IPS DF 19.7 (cell line): Measurements from ENCODE around the gene LSM14A.
"Not testable (repeated sequence)": the region's sequence is repeated elsewhere in the genome, so short reads cannot be mapped to it uniquely, and the experiment has no call there.

Experiments
- DNase-seq: peaks from one replicate; pipeline ENCODE4 v3.0.0-alpha.2; 2013; ENCODE audit warnings: low read depth, low spot score

The LSM14A gene

DNA sequence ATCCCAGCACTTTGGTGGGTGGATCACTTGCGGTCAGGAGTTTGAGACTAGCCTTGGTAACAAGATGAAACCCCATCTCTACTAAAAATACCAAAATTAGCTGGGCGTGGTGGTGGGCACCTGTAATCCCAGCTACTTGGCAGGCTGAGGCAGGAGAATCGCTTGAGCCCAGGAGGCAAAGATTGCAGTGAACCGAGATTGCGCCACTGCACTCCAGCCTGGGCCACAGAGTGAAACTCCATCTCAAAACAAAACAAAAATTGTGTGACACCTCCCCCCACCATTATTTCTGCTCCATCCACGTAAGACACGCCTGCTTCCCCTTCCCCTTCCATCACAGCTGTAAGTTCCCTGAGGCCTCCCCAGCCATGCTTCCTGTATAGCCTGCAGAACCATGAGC is 13.3 kb upstream of the LSM14A start:
- not testable (repeated sequence) for DNase-seq

DNA sequence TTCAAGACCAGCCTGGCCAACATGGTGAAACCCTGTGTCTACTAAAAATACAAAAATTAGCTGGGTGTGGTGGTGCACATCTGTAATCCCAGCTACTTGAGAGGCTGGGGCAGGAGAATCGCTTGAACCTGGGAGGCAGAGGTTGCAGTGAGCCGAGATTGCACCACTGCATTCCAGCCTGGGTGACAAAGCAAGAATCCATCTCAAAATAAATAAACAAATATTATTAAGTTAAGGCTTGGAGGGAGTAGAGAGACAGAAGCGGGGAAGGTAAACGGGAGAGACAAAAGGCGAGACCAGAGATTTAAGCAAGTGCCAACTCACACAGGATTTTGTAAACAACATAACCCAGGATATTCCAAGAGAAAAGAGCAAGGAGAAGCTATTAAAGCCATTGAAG is 12.8 kb upstream of the LSM14A start:
- not testable (repeated sequence) for DNase-seq

DNA sequence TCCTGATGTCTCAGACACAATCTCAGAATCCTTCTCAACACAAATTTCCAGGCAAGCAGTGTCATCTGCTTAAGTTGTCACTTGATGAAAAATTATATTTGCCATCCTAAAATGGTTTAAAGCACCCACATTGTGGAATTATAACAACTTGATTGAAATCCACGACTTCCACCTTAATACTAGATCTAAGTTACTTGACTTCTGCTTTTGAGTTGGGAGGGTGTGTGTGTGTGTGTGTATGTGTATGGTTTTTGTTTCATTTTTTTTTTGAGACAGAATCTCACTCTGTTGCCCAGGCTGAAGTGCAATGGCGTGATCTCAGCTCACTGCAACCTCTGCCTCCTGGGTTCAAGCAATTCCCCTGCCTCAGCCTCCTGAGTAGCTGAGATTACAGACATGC is 10.4 kb upstream of the LSM14A start:
- not testable (repeated sequence) for DNase-seq

DNA sequence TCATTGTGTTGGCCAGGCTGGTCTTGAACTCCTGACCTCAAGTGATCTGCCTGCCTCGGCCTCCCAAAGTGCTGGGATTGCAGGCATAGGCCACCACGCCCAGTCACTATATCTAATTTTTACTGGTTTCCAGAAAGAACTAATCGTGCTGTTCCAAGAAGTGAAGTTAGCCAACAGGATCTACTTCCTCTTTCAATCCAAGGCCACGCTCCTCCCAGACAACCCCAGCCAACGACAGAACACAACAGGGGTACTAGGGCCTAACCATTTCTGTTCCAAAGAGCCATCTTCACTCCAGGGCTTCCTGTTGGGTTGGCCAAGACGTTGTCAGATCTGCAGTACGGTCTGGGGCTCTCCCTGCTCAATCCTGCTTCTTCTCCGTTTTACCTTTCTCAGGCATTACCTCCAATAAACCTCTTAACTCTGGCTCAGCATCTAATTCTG is 7.0 kb upstream of the LSM14A start:
- no peak for DNase-seq

DNA sequence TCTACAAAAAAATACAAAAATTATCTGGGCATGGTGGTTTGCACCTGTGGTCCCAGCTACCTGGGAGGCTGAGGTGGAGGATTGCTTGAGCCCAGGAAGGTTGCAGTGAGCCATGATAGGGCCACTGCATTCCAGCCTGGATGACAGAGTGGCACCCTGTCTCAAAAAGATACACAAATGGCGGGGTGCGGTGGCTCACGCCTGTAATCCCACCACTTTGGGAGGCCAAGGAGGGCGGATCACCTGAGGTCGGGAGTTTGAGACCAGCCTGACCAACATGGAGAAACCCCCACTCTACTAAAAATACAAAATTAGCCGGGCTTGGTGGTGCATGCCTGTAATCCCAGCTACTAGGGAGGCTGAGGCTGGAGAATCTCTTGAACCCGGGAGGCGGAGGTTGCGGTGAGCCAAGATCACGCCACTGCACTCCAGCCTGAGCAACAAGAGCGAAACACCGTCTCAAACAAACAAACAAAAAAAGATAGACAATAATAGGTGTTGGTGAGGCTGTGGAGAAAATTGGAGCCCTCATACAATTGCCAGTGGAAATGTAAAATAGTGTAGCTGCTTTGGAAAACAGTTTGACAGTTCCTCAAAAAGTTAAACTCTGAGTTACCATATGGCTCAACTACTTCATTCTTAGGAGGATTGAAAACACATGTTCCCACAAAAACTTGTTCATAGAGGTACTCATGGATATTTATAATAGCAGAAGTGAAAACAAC is 2.7 kb upstream of the LSM14A start:
- DNase-seq, result not testable (repeated sequence)

DNA sequence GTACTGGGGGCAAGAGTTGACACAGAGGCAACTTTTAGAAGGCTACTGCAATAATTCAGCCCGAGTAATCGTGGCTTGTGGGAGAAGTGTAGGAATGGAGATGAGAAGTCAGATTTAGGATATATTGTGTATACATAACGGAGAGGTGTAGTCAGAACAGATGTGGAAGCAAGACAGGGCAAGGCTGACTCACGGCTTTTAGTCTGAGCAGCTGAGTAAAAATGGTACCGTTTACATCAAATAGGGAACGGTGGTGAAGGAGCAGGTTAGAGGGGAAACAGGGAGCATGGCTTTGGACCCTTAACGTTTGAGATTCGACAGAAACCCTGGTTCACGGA is 796 bp upstream of the LSM14A start:
- DNase-seq, result no peak

DNA sequence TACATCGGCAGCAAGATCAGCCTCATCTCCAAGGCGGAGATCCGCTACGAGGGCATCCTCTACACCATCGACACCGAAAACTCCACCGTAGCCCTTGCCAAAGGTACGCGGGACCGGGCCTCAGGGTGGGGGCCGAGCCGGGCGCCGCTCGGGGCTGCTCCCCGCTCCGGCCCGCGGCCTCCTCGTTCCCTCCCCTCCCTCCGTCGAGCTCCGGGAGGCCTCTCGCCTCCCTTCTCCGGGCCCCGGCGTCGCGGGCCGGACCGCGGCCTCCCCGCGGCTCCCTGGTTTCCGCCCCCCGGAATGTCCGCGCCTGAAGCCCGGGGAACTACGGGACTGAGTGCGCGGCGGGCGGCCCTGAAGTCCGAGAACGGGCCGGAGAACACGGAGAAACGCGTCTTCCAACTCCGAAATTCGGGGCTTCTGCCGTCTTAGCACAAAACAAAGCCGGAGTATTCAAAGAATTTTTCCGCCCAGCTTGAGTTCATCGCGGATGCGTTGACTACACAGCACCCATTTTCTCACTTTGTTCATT is 423 bp downstream of the LSM14A start:
- no peak for DNase-seq

DNA sequence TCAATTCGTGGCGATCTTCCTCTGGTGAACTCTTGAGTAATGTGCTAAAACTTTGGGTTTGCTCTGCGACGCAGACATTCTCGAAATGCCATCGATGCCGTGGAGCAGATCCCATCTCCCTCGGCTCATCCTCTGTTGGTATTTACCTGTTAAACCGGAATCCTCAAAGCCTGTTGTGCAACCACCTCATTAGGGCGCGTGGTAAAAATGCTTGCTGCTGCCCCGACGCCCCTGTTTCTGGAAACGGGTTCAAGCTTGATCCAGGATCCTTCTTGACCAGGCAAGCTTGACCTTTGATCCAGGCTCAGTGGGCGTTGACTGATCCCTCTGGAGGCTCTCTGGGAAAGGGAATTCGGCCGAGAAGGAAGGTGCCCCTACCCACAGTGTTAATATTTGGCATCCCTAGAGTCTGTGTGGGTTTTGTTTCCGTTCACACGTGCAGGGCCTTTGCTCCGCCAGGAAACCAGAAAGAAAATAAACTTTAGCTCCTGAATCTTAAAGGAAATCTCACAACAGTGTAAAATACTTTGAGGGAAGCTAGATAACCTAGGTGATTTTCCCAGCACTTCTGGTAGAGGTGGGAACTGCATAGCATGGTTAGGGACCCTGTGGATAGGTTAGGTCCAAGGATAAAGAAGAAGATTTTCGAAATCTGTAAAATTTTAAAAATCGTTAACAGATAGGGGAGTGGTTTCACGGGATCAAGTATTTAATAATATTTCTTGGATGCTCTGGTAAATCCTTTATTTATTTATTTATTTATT is 1.1 kb downstream of the LSM14A start:
- DNase-seq, result peak; percentile 20

DNA sequence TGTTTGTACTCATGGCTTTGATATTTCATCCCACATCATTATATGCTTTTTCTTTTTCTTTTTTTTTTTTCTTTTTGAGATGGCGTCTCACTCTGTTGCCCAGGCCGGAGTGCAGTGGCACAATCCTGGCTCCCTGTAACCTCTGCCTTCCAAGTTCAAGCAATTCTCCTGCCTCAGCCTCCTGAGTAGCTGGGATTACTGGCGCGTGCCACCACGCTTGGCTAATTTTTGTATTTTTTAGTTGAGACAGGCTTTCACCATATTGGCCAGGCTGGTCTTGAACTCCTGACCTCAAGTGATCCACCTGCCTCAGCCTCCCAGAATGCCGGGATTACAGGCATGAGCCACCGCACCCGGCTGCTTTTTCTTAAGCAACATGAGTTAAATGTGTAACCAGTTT is 2.9 kb downstream of the LSM14A start:
- DNase-seq, result not testable (repeated sequence)

DNA sequence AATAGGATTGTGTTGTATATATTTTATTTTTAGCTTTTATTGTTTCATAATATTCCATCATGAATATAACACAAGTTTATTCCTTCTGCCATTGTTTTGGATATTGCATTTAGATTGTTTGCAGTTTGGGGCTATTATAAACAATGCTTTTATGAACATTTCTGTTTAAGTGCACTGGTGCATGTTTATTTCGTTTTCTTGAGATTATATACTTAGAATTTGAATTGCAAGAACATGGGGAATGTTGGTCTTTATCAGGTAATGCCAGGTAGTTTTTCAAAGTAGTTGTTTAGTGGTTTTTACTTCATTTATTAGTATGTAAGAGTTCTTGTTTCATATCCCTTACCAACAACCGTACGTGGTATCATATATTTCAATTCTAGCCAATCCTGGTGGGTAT is 4.3 kb downstream of the LSM14A start:
- no peak for DNase-seq

DNA sequence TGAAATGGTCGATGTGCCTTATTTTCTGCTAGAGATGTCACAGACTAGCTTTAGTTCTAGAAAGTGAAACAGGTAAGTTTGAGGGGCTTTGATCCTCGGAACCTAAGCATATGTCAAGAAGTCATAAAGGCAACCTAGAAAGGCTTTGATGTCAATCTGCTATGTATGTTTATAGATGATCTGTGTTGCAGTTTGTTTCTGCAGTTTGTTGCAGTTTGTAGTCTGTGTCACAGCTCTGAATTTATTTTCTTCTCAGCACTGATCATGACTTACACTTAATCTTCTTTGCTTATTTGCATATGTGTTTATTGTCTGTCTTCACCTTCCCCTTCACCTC is 5.9 kb downstream of the LSM14A start:
- DNase-seq, result no peak

DNA sequence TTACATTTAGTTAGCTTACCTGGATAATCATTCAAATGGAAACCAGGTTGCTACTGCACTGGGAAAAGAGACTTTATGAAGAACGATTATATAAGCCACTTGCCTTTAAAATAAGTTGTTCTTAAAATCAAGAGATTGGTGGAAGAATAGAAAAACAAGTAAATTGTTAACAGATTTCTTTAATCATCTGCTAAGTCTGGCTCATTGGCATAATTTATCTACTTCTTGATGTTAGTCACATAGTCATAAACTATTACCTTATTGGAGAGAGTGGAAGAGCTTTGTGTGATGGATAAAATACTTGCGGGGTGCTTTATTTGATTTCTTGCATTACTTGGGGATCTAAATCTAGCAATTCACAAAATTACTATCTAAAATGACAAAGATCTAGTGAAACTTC is 6.8 kb downstream of the LSM14A start:
- no peak for DNase-seq

DNA sequence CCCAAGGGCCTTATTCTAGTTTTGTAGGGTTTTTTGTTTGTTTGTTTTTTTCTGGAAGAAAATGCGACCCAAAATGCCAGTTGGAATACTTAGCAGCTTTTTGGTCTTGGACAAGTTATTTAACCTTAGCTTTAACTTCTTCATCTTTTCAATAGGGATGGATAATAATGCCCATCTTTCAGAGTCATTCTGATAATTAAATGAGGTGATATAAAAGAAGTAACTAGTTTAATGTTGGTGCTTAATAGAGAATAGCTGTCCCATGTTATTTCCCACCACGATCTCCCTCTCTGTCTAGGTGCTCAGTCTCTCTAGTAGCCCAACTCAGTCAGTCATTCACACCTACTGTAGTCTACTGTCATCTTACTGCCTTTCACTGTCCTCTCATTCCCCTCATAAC is 8.0 kb downstream of the LSM14A start:
- no peak for DNase-seq

DNA sequence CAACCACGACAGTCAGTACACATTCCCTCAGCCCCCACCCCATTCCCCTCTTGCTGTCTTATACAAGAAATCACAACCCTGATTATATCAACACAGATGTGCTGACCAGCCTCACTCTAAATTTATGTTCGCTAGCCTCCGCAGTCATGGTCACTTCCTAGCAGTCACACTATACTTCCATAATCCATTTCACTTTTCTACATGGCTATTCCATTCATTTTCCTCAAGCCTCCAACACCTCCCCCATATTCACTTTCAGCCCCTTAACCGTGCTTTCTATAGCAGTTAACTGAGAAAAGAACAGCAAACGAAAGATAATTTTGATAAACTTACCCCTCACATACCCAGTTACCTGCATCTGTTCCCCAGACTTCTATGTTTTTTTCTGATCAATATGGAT is 8.4 kb downstream of the LSM14A start:
- no peak for DNase-seq

DNA sequence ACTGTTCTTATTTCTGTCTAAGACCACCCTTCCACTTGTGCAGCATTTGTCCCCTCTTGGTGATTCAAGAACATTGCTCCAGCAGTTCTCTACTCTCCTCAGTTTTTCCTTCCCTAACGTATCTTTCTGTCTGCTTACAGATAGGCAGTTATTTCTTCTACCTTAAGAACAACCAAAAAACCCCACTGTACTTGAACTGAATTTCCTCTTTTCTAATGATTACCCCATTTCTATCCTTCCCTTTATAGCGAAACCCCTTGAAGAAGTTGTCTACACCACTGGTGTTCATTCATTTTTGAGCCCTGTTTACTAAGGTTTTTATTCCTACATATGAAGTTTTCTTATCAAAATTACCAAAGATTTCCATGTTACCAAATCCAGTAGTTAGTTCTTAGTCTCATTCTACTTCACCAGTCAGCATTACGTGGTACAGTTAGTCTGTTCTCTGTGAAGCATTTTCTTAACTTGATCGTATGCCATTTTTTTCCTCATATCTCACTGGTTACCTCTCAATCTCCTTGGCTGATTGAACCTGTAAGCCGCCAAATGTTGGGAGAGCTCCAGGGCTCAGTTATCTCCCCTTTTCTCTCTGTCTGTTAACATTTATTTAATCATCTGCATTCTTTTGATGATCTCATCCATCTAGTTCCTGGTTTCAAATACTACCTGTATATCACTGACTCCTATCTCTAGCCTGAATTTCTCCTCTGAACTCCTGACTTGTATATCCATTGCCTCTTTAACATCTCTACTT is 9.0 kb downstream of the LSM14A start:
- DNase-seq, result no peak

DNA sequence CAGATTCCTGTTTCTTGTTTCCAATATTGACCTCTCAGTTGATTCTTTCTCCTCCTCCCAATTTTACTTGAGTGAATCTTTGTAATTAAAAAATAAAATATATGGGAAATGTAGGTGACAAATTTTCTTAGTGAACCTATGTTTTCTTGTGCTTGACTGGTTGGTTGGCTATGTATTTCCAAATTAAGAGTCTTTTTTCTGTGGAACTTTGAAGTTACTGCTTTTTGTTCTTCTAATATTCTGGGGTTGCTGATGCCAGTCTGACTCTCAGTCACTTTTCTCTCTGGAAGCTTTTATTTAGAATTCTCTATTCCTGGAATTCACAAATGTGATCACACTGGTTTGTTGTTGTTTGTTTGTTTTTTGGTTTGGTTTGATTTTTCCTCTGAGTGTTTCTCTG is 9.8 kb downstream of the LSM14A start:
- no peak for DNase-seq

DNA sequence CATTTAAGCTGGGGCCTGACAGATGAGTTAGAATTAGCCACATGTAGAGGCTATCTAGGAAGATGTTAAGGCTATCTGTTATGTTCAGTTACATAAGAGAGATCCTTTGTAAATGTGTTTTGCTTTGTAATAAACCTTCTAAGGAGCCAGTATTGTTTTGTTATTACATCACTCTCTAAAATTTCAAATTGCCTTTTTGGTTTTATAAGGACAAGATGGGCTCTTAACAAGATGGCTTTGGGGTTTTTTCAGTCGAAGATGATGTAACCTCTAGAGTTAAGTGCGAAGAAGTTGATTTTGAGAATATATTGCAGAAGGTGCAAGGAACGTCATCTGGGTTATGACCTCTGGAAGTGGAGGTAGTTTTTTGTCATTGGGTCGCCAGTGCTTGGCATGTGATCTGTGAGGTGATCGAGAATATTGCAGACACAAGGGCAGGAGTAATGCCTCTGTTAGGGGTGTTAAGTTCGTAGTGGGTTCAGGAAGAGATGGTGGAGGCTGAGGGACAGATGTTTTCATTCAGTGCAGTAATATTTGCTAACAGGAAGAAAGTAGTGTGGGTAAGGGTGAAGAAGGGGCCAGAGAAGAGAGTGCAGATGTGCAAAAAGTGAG is 12.7 kb downstream of the LSM14A start:
- no peak for DNase-seq

DNA sequence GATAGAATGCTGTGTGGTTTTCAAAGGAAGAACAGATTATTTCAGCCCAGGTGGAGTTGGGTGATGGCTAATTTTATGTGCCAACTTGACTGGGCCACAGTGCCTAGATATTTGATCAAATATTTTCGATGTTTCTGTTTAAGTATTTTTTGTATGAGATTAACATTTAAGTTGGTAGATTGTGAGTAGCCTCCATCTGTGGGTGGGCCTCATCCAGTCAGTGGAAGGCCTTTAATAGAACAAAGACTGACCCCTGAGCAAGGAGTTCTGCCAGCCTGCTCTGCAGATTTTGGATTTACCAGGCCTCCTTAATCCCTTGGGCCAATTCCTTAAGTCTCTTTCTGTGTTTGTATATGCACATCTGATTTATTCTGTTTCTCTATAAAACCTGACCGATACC is 13.9 kb downstream of the LSM14A start:
- DNase-seq, result no peak

DNA sequence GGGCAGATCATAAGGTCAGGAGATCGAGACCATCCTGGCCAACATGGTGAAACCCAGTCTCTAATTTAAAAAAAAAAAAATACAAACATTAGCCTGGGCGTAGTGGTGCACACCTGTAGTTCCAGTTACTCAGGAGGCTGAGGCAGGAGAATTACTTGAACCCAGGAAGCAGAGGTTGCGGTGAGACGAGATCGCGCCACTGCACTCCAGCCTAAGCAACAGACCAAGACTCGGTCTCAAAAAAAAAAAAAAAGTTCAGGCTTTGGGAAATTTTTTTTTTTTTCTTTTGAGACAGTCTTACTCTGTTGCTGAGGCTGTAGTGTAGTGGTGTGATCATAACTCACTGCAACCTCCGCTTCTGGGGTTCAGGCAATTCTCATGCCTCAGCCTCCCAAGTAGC is 14.7 kb downstream of the LSM14A start:
- no peak for DNase-seq

DNA sequence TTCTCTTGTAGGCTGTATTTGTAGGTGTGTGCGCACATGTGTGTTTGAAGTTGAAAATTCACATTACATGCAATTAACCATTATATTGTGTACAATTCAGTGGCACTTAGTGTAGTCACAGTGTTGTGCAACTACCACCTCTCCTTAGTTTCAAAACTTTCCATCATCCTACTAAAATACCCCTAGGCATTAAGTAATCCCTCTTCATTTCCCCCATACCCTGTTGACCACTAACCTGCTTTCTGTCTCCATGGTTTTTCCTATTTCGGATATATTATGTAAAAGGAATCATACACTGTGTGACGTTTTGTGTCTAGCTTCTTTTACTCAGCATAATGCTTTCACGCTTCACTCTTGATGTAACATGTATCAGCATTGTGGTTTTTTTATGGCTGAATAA is 16.1 kb downstream of the LSM14A start:
- DNase-seq, result no peak

DNA sequence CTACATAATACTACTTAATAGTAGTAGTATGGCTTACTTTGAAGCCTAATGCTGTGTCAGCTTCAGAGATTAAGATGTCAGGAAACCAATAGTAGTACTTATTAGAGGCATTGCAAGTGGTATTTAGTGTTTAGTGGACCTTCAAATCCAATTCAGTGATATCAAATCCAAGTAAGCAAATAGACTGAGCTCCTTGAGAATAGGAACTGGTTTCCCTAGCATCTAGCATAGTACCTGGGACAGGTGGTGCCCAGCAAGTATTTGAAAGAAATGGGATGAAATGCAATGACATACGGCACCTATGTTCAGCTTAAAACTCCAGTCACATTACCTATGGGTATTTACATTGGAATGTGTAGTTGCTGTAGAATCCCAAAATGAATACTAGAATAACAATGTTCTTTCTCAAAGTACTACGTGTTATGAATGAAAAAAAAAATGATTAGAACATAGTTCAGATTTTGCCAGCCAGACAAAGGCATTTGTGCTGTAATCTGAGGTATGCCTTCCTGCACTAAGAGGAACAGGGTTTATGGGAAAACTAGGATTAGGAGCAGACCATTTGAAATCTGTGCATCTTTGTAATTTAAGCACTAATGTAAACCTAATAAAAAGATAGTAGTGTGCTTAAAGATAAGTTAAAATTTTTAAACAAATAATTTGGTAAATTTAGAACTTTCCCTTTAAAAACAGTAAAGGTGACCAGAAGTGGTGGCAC is 17.1 kb downstream of the LSM14A start:
- no peak for DNase-seq
